H9 (cell line): Measurements from ENCODE around the gene RHOV. TPM values are rescaled to one million over a fixed set of nuclear protein-coding genes. Genes with fewer than 3 reads are reported as not detected.

Source experiments
- DNase-seq: peaks from one replicate; pipeline ENCODE4 v3.0.0-alpha.2; 2017
- H2AFZ ChIP-seq: one replicate; pipeline ENCODE4 v1.6.1; 2013; ENCODE audit warnings: mild to moderate bottlenecking, low read length, control low read depth, moderate library complexity
- H2AK5ac ChIP-seq: 2 replicates; pipeline ENCODE4 v1.6.1; 2013; ENCODE audit warnings: low read length, control low read depth, mixed read lengths; ENCODE audit not compliant: insufficient read length
- H2BK120ac ChIP-seq: one replicate; pipeline ENCODE4 v1.6.1; 2013; ENCODE audit warnings: low read depth, mild to moderate bottlenecking, low read length, control low read depth, inconsistent platforms; ENCODE audit not compliant: poor library complexity, severe bottlenecking
- H2BK12ac ChIP-seq: 2 replicates; pipeline ENCODE4 v1.6.1; 2013; ENCODE audit warnings: low read length, control low read depth, mixed read lengths, low read depth; ENCODE audit not compliant: insufficient read length
- H2BK15ac ChIP-seq: 2 replicates; pipeline ENCODE4 v1.6.1; 2013; ENCODE audit warnings: low read depth, low read length, control low read depth
- H2BK20ac ChIP-seq: one replicate; pipeline ENCODE4 v1.6.1; 2013; ENCODE audit warnings: low read depth, mild to moderate bottlenecking, low read length, control low read depth, inconsistent platforms; ENCODE audit not compliant: poor library complexity, severe bottlenecking
- H2BK5ac ChIP-seq: 2 replicates; pipeline ENCODE4 v1.6.1; 2013; ENCODE audit warnings: low read length, control low read depth, mixed read lengths; ENCODE audit not compliant: insufficient read length
- H3K14ac ChIP-seq: 2 replicates; pipeline ENCODE4 v1.6.1; 2013; ENCODE audit warnings: low read length, control low read depth; ENCODE audit not compliant: insufficient read depth
- H3K18ac ChIP-seq: 2 replicates; pipeline ENCODE4 v1.6.1; 2013; ENCODE audit warnings: low read depth, mild to moderate bottlenecking, mixed read lengths, low read length, control low read depth; ENCODE audit not compliant: insufficient read length
- H3K23ac ChIP-seq: 2 replicates; pipeline ENCODE4 v1.6.1; 2013; ENCODE audit warnings: low read length, control low read depth, mixed read lengths, low read depth; ENCODE audit not compliant: insufficient read length
- H3K23me2 ChIP-seq: 2 replicates; pipeline ENCODE4 v1.6.1; 2013; ENCODE audit warnings: low read depth, mild to moderate bottlenecking, mixed read lengths, low read length, control low read depth; ENCODE audit not compliant: insufficient read length, poor library complexity, severe bottlenecking
- H3K27ac ChIP-seq: 2 replicates; pipeline ENCODE4 v1.5.1; 2013; ENCODE audit warnings: low read length, control low read depth, mixed read lengths, low read depth; ENCODE audit not compliant: insufficient read length
- H3K27me3 ChIP-seq: 2 replicates; pipeline ENCODE4 v1.6.1; 2013; ENCODE audit warnings: low read length, control low read depth, inconsistent platforms; ENCODE audit not compliant: insufficient read depth
- H3K4ac ChIP-seq: 2 replicates; pipeline ENCODE4 v1.6.1; 2013; ENCODE audit warnings: low read depth, mild to moderate bottlenecking, control low read depth, inconsistent platforms, low read length, moderate library complexity
- H3K4me1 ChIP-seq: 2 replicates; pipeline ENCODE4 v1.6.1; 2013; ENCODE audit warnings: low read length, control low read depth, inconsistent platforms; ENCODE audit not compliant: insufficient read depth
- H3K4me2 ChIP-seq: 2 replicates; pipeline ENCODE4 v1.6.1; 2013; ENCODE audit warnings: low read length, control low read depth, mixed read lengths; ENCODE audit not compliant: insufficient read length, insufficient read depth
- H3K56ac ChIP-seq: 2 replicates; pipeline ENCODE4 v1.6.1; 2013; ENCODE audit warnings: low read depth, mild to moderate bottlenecking, mixed read lengths, low read length, control low read depth; ENCODE audit not compliant: insufficient read length
- H3K79me1 ChIP-seq: 2 replicates; pipeline ENCODE4 v1.6.1; 2013; ENCODE audit warnings: low read depth, mild to moderate bottlenecking, moderate library complexity, low read length, control low read depth, inconsistent platforms; ENCODE audit not compliant: insufficient read depth, poor library complexity, severe bottlenecking
- H3K79me2 ChIP-seq: 2 replicates; pipeline ENCODE4 v1.6.1; 2013; ENCODE audit warnings: low read length, control low read depth, inconsistent platforms; ENCODE audit not compliant: insufficient read depth
- H3K9ac ChIP-seq: 2 replicates; pipeline ENCODE4 v1.6.1; 2013; ENCODE audit warnings: low read length, control low read depth, mixed read lengths; ENCODE audit not compliant: insufficient read length; ENCODE audit errors: extremely low read depth
- H3K9me3 ChIP-seq: one replicate; pipeline ENCODE4 v1.6.1; 2013; ENCODE audit warnings: low read depth, low read length, inconsistent platforms; ENCODE audit not compliant: control insufficient read depth
- H3T11ph ChIP-seq: one replicate; pipeline ENCODE4 v1.6.1; 2013; ENCODE audit warnings: mild to moderate bottlenecking, low read length, control low read depth, inconsistent platforms
- H4K20me1 ChIP-seq: one replicate; pipeline ENCODE4 v1.6.1; 2013; ENCODE audit not compliant: control insufficient read depth, insufficient read length, insufficient read depth
- H4K5ac ChIP-seq: 2 replicates; pipeline ENCODE4 v1.6.1; 2013; ENCODE audit warnings: low read depth, mild to moderate bottlenecking, mixed read lengths, low read length, control low read depth; ENCODE audit not compliant: insufficient read length
- H4K8ac ChIP-seq: replicated peaks from 2 replicates; pipeline ENCODE4 v1.6.1; 2013; ENCODE audit warnings: low read length, control low read depth, mixed read lengths, low read depth; ENCODE audit not compliant: insufficient read length
- H4K91ac ChIP-seq: 2 replicates; pipeline ENCODE4 v1.6.1; 2013; ENCODE audit warnings: low read depth, mild to moderate bottlenecking, moderate library complexity, mixed read lengths, low read length, control low read depth; ENCODE audit not compliant: insufficient read length
- H3K27ac Mint-ChIP-seq, 3 experiments: 2 replicates in 2 of 3; 3 replicates in 1 of 3; pipeline ENCODE4 v1.8.0; 2020 to 2021; ENCODE audit warnings: mixed read lengths in 3 of 3, mild to moderate bottlenecking in 1 of 3, moderate library complexity in 1 of 3
- H3K27me3 Mint-ChIP-seq: 2 replicates; pipeline ENCODE4 v1.8.0; 2021; ENCODE audit warnings: low read depth, mild to moderate bottlenecking, moderate library complexity, mixed read lengths
- H3K36me3 Mint-ChIP-seq, 3 experiments: 2 replicates in 2 of 3; 3 replicates in 1 of 3; pipeline ENCODE4 v1.8.0; 2020 to 2021; ENCODE audit warnings: low read depth in 3 of 3, mixed read lengths in 3 of 3; ENCODE audit not compliant: insufficient read depth in 1 of 3
- H3K4me1 Mint-ChIP-seq, 2 experiments: 2 replicates each; pipeline ENCODE4 v1.8.0; 2020; ENCODE audit warnings: mixed read lengths in 2 of 2
- H3K4me3 Mint-ChIP-seq, 2 experiments: 2 replicates in 1 of 2; 3 replicates in 1 of 2; pipeline ENCODE4 v1.8.0; 2020 to 2021; ENCODE audit warnings: mild to moderate bottlenecking in 2 of 2, mixed read lengths in 2 of 2, moderate library complexity in 1 of 2
- H3K9me3 Mint-ChIP-seq, 2 experiments: 2 replicates in 1 of 2; 3 replicates in 1 of 2; pipeline ENCODE4 v1.8.0; 2020; ENCODE audit warnings: mild to moderate bottlenecking in 2 of 2, mixed read lengths in 2 of 2, moderate library complexity in 1 of 2
- WGBS: extraction: QIAGEN DNeasy Blood & Tissue Kit; methylation state at CpG from one replicate; pipeline ENCODE4 v1.1.7; 2013; ENCODE audit warnings: missing lambda C conversion rate, low lambda C conversion rate, mixed read lengths; ENCODE audit not compliant: insufficient read length; ENCODE audit errors: extremely low coverage; 5-methylcytosine and 5-hydroxymethylcytosine counted together
- total RNA-seq: library from RNA; stranded (reverse); gene quantifications from 2 replicates; pipeline ENCODE4 v1.2.1, GENCODE V29; 2021
- TF ChIP-seq, protein P1 (sequence below): fragments of 200-600 bp; sonication (generic); conservative IDR thresholded peaks from 3 replicates; pipeline ENCODE4 v1.8.0; 2021; ENCODE audit warnings: antibody characterized with exemption, mild to moderate bottlenecking

RHOV gene
- total RNA-seq, 1 experiment from 2014 or later = 3.9 TPM

DNA sequence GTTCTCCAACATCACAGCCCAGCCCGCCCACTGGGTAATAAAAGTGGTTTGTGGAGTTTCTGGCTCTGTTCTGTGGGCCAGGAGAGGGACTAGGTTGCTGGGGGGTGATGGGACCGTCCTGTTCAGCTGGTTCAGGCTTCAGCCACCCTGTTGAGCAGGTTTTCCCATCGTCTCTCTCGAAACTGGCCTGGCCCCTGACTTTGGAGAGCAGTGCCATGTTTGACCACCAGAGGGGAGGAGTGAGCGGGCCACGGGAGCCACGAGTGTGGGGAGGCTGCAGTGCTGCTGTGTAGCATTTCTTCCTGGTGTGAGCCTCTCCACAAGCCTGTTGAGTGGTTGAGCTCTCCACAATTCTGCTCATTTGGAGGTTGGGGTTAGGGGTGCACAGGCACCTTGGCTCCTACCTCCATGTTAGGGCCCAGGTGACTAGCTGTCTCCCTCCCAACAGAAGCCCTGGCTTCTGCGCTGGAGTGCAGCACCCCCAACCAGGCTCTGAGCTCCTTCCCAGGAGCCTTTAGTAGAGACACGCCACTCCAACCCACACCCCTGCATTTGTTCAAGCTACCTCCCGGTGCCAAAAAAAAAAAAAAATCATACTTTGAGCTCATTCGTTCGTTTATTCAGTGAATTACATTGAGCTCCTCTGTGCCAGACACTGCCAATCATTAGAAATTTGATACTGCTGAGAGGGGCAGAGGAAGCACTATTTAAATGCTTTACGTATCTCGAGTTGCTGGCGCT is 16.3 kb downstream of the RHOV start:
- Mint-ChIP-seq H3K9me3 (no peaks in the 10 kb centered on the region), H3K4me3 (no peak overlapping the region), H3K4me1 (peaks cover 23 to 27% of the 10 kb centered on the region in 2 experiments), H3K27me3 (peaks cover 1% of the 10 kb centered on the region; the same call in 1 of the 2 replicates), H3K27ac (peak overlapping the region; percentile 31 to 75 (median 44); a peak in 5 of 7 replicates), H3K36me3 (peaks cover 9 to 51% (median 46%) of the 10 kb centered on the region in 3 experiments; a peak in 6 of 7 replicates)
- no CpG with 5 or more reads among the region's 15 CpGs for WGBS
- TF ChIP-seq, protein P1, sequence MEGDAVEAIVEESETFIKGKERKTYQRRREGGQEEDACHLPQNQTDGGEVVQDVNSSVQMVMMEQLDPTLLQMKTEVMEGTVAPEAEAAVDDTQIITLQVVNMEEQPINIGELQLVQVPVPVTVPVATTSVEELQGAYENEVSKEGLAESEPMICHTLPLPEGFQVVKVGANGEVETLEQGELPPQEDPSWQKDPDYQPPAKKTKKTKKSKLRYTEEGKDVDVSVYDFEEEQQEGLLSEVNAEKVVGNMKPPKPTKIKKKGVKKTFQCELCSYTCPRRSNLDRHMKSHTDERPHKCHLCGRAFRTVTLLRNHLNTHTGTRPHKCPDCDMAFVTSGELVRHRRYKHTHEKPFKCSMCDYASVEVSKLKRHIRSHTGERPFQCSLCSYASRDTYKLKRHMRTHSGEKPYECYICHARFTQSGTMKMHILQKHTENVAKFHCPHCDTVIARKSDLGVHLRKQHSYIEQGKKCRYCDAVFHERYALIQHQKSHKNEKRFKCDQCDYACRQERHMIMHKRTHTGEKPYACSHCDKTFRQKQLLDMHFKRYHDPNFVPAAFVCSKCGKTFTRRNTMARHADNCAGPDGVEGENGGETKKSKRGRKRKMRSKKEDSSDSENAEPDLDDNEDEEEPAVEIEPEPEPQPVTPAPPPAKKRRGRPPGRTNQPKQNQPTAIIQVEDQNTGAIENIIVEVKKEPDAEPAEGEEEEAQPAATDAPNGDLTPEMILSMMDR = peak; percentile 96
- H2AK5ac ChIP-seq = no peak overlapping the region
- H3K27me3 ChIP-seq = no peaks in the 10 kb centered on the region
- H2BK12ac ChIP-seq = no peak overlapping the region
- no peaks in the 10 kb centered on the region for H4K20me1 ChIP-seq
- no peak overlapping the region for H3K4me2 ChIP-seq
- H3K14ac ChIP-seq = no peak overlapping the region
- DNase-seq = peak; percentile 87
- no peaks in the 10 kb centered on the region for H3K79me2 ChIP-seq
- no peak overlapping the region for H2BK120ac ChIP-seq
- H3K9me3 ChIP-seq = no peaks in the 10 kb centered on the region
- H3K56ac ChIP-seq = no peak overlapping the region
- no peak overlapping the region for H2BK5ac ChIP-seq
- H3K4ac ChIP-seq = no peak overlapping the region
- H2BK20ac ChIP-seq = no peak overlapping the region
- no peaks in the 10 kb centered on the region for H3K23me2 ChIP-seq
- H2AFZ ChIP-seq = no peak overlapping the region
- no peak overlapping the region for H3K23ac ChIP-seq
- no peak overlapping the region for H3K18ac ChIP-seq
- H3K4me1 ChIP-seq = no peaks in the 10 kb centered on the region
- no peak overlapping the region for H4K8ac ChIP-seq
- H3K27ac ChIP-seq = no peak overlapping the region
- no peak overlapping the region for H4K91ac ChIP-seq
- no peak overlapping the region for H3T11ph ChIP-seq
- H3K9ac ChIP-seq = no peak overlapping the region
- H4K5ac ChIP-seq = no peak overlapping the region
- H3K79me1 ChIP-seq = no peaks in the 10 kb centered on the region
- H2BK15ac ChIP-seq = no peak overlapping the region
